A549 (cell line): ENCODE data around the gene ISG15.
"Not testable (repeated sequence)": the region's sequence is repeated elsewhere in the genome, so short reads cannot be mapped to it uniquely, and the experiment has no call there.

ENCODE experiments used
- CTCF ChIP-seq: fragments of >200 bp; sonication (Bioruptor Twin); formaldehyde crosslinking; IDR thresholded peaks from 3 replicates; pipeline ENCODE4 v1.5.1; 2016
- HDAC2 ChIP-seq: fragments of 200-600 bp; sonication (generic); IDR thresholded peaks from 2 replicates; pipeline ENCODE4 v1.6.1; 2016
- MAZ ChIP-seq: fragments of 150-350 bp; IDR thresholded peaks from 2 replicates; pipeline ENCODE4 v1.6.1; 2014; ENCODE audit warnings: antibody characterized with exemption, low read depth, low read length, borderline replicate concordance
- POLR2A ChIP-seq: IDR thresholded peaks from 2 replicates; pipeline ENCODE4 v1.6.1; 2012; ENCODE audit warnings: mild to moderate bottlenecking, low read length
- REST ChIP-seq: fragments of 200-600 bp; sonication (generic); IDR thresholded peaks from 2 replicates; pipeline ENCODE4 v1.6.1; 2016; ENCODE audit warnings: antibody characterized with exemption, mild to moderate bottlenecking, moderate library complexity
- RFX5 ChIP-seq: fragments of 450-650 bp; IDR thresholded peaks from 2 replicates; pipeline ENCODE4 v1.7.1; 2014; ENCODE audit warnings: antibody characterized with exemption, mild to moderate bottlenecking, moderate library complexity
- SMC3 ChIP-seq: fragments of >200 bp; sonication (Bioruptor Twin); formaldehyde crosslinking; IDR thresholded peaks from 3 replicates; pipeline ENCODE4 v1.6.1; 2018; ENCODE audit warnings: inconsistent platforms
- USF2 ChIP-seq: fragments of 450-650 bp; IDR thresholded peaks from 2 replicates; pipeline ENCODE4 v1.6.1; 2014; ENCODE audit warnings: antibody characterized with exemption

GRCh38 chr1:1010131-1010530, 3.2 kb upstream of the ISG15 start:
- not testable (repeated sequence) for TF ChIP-seq CTCF, SMC3, HDAC2, POLR2A, REST, USF2, RFX5, MAZ
